ENCODE data around the gene GPATCH8. TPM values are rescaled to one million over a fixed set of nuclear protein-coding genes. Genes with fewer than 3 reads are reported as not detected.
A peak's percentile ranks its signal among the peaks of the same experiment; 100 is the strongest.

Gene GPATCH8
- total and polyA plus RNA-seq, 9 of the 15 experiments (the other 6 are each of a cell fraction or from before 2014, with no cell fraction given): 10.6 to 29.6 (median 13.2) TPM

DNA sequence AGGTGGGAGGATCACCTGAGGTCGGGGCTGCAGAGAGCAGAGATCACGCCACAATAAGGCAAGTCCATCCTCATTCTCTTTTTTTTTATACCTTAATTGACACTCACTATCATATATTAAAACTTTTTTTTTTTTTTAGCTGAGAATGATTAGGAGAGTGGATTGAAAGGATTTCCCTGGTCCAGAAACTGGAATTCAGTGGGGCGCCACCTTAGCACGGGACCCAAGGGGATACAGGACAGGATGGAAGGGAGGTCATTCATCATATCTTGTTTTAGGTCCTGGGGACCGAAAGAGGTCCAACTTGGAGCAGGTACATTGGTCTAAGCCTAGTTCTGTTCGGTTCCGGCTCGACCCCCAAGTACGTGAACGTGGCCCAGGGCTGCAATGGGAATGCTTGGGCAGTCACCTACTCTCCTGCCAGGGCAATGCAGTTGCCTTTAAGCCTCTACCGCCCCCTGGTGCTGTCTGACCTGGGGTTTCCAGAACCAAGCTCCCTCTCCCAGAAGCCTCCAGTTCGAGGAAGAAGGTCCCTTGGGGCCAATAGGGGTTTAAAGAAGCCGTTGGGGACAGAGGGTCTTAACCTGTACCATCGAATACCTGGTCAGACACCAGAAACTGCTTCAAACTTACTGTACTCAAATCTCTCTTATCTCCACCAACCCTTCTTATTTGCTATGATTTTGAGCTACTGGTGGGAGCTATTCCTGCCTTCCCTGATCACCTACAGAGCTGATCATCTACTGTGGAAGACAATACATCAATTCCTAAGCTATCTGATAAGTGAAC lies 19.9 kb upstream of the GPATCH8 start (continued):
- peak; percentile 73 to 89 for TF ChIP-seq RAD21 (CRISPR knock-in tag; conservative IDR thresholded peaks at IDR 0.05 in 1 of 2, IDR thresholded peaks at IDR 0.05 in 1 of 2)
- no peak for TF ChIP-seq JUND (IDR thresholded peaks at IDR 0.05; ENCODE audit: borderline replicate concordance, low read depth, low read length)
- peak; percentile 20; the same call in 1 of the 3 replicates for TF ChIP-seq JUND (tag; IDR thresholded peaks at IDR 0.05; ENCODE audit: borderline replicate concordance, low read depth, low read length)
- TF ChIP-seq, protein P1, sequence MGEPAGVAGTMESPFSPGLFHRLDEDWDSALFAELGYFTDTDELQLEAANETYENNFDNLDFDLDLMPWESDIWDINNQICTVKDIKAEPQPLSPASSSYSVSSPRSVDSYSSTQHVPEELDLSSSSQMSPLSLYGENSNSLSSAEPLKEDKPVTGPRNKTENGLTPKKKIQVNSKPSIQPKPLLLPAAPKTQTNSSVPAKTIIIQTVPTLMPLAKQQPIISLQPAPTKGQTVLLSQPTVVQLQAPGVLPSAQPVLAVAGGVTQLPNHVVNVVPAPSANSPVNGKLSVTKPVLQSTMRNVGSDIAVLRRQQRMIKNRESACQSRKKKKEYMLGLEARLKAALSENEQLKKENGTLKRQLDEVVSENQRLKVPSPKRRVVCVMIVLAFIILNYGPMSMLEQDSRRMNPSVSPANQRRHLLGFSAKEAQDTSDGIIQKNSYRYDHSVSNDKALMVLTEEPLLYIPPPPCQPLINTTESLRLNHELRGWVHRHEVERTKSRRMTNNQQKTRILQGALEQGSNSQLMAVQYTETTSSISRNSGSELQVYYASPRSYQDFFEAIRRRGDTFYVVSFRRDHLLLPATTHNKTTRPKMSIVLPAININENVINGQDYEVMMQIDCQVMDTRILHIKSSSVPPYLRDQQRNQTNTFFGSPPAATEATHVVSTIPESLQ (CRISPR knock-in tag; IDR thresholded peaks at IDR 0.05): peak; percentile 81; the same call in 1 of the 2 replicates
- TF ChIP-seq CEBPG (CRISPR knock-in tag; IDR thresholded peaks at IDR 0.05): no peak
- TF ChIP-seq CEBPG (tag; conservative IDR thresholded peaks at IDR 0.05 in 1 of 2, IDR thresholded peaks at IDR 0.05 in 1 of 2): no peak
- peak; percentile 46; the same call in 1 of the 2 replicates for TF ChIP-seq RB1 (IDR thresholded peaks at IDR 0.05; ENCODE audit: low read depth)
- TF ChIP-seq CHCHD3 (CRISPR knock-in tag; IDR thresholded peaks at IDR 0.05): no peak
- TF ChIP-seq SMARCB1 (IDR thresholded peaks at IDR 0.05; ENCODE audit: insufficient read length, low read depth): no peak
- TF ChIP-seq TRIM24 (IDR thresholded peaks at IDR 0.05): no peak
- TF ChIP-seq PREB (CRISPR knock-in tag; IDR thresholded peaks at IDR 0.05): no peak
- no peak for TF ChIP-seq MTF1 (CRISPR knock-in tag; IDR thresholded peaks at IDR 0.05; ENCODE audit: borderline replicate concordance)
- TF ChIP-seq, protein P2, sequence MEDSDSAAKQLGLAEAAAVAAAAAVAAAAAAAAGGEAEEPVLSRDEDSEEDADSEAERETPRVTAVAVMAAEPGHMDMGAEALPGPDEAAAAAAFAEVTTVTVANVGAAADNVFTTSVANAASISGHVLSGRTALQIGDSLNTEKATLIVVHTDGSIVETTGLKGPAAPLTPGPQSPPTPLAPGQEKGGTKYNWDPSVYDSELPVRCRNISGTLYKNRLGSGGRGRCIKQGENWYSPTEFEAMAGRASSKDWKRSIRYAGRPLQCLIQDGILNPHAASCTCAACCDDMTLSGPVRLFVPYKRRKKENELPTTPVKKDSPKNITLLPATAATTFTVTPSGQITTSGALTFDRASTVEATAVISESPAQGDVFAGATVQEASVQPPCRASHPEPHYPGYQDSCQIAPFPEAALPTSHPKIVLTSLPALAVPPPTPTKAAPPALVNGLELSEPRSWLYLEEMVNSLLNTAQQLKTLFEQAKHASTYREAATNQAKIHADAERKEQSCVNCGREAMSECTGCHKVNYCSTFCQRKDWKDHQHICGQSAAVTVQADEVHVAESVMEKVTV (CRISPR knock-in tag; IDR thresholded peaks at IDR 0.05): peak; percentile 62; the same call in 1 of the 2 replicates
- TF ChIP-seq TBP (optimal IDR thresholded peaks at IDR 0.05; ENCODE audit: low read depth, low read length): no peak
- no peak for TF ChIP-seq PURB (CRISPR knock-in tag; IDR thresholded peaks at IDR 0.05; ENCODE audit: low read depth)
- TF ChIP-seq MEIS2 (IDR thresholded peaks at IDR 0.05; ENCODE audit: partially characterized antibody): no peak
- TF ChIP-seq YY1 (IDR thresholded peaks at IDR 0.05; ENCODE audit: borderline replicate concordance in 1 of 3, control insufficient read depth in 1 of 3, extremely low read depth in 1 of 3, insufficient read depth in 3 of 3, insufficient read length in 1 of 3, insufficient replicate concordance in 2 of 3, low read depth in 1 of 3, low read length in 2 of 3): peak in 1 of 3 experiments; percentile 26
- TF ChIP-seq ZBTB8A (IDR thresholded peaks at IDR 0.05; ENCODE audit: partially characterized antibody): no peak
- TF ChIP-seq ETV5 (CRISPR knock-in tag; IDR thresholded peaks at IDR 0.05; ENCODE audit: low read depth): no peak
- TF ChIP-seq KDM1A (IDR thresholded peaks at IDR 0.05): no peak
- no peak for TF ChIP-seq ZC3H4 (CRISPR knock-in tag; IDR thresholded peaks at IDR 0.05; ENCODE audit: borderline replicate concordance)
- no peak for TF ChIP-seq TCF3 (CRISPR knock-in tag; IDR thresholded peaks at IDR 0.05)
- TF ChIP-seq CBFB (CRISPR knock-in tag; IDR thresholded peaks at IDR 0.05): 0 out of 2 replicates have a peak, but pooled peaks have one; percentile 37

Measured in K562 (cell line).